Astrocyte of the cerebellum (primary cell): Measurements from ENCODE around the gene HMGN5.

Experiments
- DNase-seq: peaks from one replicate; pipeline ENCODE4 v3.0.0-alpha.2; 2011; ENCODE audit warnings: low read depth
- H3K4me3 ChIP-seq: 2 replicates; pipeline ENCODE4 v1.5.1; 2011; ENCODE audit warnings: mild to moderate bottlenecking, low read depth, low read length, moderate library complexity
- in situ Hi-C: cut with HindIII; loops from 2 replicates; pipeline ENCODE4 v1.10.0; 2017; ENCODE audit warnings: low sequenced_read_pairs
- TF ChIP-seq, protein P1 (sequence below): IDR thresholded peaks from 2 replicates; pipeline ENCODE4 v1.5.1; 2012; ENCODE audit warnings: low read length, low read depth, moderate library complexity, mild to moderate bottlenecking; ENCODE audit errors: missing control alignments

Gene HMGN5

DNA sequence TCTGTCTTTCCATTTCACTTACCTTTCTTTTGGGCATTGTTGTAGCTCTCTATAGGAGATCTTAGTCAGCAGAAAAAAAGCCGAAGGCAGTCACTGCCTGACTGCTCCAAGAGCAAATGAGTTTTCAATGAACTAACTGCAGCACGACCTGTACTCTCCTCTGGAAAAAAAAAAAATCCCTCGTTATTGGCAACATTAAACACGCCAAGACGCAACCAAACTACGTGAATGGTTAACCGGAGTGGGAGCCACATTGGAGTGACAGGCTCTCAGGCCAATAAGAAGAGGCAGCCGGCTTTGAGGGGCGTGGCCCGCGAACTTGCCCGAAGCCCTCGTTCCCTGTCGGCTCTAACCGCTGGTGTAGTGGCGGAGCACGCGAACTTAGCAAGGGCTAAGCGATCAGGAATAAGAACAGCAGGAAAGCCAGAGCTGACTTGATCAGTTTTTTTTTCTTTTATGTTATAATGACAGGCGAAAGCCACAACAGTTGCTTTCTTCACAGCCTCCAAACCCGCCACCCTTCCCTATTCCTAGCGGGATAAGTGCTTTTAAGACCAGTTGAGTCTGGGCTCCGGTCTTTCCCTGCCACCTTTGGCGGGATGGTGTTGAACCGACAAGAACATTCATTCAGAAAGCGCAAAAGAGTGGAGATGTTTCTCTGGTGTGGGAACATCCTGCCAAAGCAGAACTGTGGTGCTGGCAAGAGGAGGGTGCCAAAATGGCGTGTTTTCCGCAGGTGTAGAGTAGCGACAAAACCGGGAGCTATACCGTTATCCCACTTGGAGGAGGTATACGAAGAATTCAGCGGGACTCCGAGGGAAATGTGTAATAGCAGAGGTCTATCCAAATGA lies 80.0 kb downstream of the HMGN5 start:
- in situ Hi-C loops: no loop called here
- TF ChIP-seq, protein P1, sequence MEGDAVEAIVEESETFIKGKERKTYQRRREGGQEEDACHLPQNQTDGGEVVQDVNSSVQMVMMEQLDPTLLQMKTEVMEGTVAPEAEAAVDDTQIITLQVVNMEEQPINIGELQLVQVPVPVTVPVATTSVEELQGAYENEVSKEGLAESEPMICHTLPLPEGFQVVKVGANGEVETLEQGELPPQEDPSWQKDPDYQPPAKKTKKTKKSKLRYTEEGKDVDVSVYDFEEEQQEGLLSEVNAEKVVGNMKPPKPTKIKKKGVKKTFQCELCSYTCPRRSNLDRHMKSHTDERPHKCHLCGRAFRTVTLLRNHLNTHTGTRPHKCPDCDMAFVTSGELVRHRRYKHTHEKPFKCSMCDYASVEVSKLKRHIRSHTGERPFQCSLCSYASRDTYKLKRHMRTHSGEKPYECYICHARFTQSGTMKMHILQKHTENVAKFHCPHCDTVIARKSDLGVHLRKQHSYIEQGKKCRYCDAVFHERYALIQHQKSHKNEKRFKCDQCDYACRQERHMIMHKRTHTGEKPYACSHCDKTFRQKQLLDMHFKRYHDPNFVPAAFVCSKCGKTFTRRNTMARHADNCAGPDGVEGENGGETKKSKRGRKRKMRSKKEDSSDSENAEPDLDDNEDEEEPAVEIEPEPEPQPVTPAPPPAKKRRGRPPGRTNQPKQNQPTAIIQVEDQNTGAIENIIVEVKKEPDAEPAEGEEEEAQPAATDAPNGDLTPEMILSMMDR: no peak

DNA sequence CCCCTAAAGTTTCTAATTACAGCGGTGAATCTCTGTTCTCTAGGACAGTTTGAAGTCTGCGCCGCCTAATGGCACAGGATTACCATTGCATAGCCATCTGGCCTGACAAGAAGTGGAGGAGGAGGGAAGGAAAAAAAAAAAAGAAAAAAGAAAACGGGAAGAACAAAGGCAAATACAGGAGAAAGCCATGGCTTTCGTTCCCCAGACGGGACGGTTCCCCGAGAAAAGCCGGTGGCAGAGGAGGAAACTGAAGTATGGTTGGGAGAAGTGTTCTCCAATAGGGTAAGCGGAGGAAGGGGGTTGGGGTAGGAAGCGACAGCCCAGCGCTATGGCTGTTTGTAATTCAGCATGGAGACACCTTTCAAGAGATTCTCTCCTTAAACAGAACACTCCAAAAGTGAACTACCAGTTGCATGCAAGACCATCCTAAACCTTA lies 80.8 kb downstream of the HMGN5 start:
- in situ Hi-C loops: no loop called here
- TF ChIP-seq, protein P1: peak; percentile 80
- peak; percentile 26 for DNase-seq
- peak overlapping the region; percentile 55 for H3K4me3 ChIP-seq

More for the DNA sequence above, 80.0 kb downstream of the HMGN5 start:
- peak; percentile 84 for DNase-seq
- H3K4me3 ChIP-seq: peak overlapping the region; percentile 55

DNA sequence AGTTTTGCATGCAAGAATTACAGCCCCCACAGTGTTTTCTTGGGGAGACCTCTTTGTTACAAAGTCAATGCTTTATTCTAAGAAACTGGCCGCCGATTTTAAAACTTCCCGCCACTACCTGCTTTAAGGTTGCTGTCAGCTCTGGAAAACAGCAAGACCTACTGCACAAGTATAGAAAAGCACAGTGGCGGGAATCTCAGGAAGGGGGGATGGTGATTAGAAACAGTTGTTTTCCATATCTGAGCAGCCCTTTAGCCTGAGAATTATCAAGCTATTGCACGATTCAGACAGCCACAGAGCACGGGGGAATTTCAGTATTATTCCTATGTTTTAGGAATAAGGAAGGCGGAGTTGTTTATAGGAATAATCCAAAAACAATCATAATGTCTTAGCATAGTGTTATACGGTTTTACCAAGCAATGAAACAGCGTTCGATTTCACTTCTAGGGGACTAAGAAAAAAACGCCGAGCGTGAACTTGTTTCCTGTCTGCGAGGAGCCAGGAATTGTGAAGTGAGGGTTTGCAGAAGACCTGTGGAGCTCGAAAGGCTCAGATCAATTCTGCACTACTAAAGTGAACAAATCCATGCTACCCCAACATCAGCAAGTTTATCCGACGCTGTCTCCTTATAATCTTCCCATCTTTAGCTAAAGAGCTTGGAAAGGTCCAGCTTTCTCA lies 81.3 kb downstream of the HMGN5 start:
- DNase-seq: no peak
- TF ChIP-seq, protein P1: no peak
- in situ Hi-C loops: no loop called here
- peak overlapping the region; percentile 55 for H3K4me3 ChIP-seq

DNA sequence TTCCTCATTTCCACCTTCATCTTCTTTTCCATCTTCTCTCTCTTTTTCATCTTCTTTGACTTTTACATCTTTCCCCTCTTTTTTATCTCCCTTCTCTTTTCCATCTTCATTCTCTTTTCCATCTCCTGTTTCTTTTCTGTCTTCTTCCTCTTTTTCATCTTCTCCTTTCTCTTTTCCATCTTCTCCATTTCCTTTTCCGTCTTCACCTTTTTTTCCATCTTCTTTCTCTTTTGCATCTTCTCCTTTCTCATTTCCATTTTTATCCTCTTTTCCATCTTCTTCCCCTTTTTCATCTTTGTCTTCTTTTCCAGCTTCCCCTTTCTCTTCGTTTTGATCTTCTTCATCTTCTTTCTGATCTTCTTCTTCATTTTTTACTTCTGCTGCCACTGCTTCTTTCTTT lies 87.0 kb downstream of the HMGN5 start:
- no peak for DNase-seq
- H3K4me3 ChIP-seq: no peak overlapping the region
- TF ChIP-seq, protein P1: no peak
- in situ Hi-C loops: no loop called here

DNA sequence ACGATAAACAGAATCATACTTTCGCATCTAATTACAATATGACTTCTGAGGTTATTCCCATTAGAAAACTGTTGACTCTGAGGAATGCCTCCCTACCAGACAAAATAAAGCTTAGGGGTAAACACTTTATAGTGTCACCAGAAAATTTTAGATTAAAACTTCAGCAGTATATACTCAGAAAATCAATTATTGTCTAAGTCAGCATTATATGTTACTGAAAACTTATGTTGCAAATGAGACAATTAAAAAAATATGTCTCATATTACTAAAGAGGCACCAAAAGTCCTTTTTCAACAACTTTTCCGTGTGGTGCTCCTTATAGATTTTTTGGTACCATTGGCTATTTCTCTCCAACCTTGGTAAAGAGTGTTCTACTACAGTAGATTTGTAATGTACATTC lies 91.4 kb downstream of the HMGN5 start:
- TF ChIP-seq, protein P1: no peak
- no peak for DNase-seq
- in situ Hi-C loops: no loop called here
- H3K4me3 ChIP-seq: no peak overlapping the region

DNA sequence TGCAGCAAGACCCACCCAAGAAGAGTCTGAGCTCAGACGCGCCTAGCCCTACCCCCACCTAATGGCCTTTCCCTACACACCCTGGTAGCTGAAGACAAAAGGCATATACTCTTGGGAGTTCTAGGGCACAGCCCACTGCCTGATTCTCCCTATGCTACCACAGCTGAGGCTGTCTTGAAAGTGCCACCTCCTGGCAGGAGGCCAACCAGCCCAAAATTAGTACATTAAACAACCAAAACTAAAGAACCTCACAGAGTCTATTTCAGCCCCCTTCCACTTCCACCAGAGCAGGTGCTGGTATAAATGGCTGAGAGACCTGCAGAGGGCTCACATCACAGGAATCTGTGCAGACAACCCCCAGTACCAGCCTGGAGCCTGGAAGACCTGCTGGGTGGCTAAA lies 119.1 kb downstream of the HMGN5 start:
- in situ Hi-C loops: no loop called here
- TF ChIP-seq, protein P1: no peak
- no peak for DNase-seq
- no peak overlapping the region for H3K4me3 ChIP-seq
